Measurements from ENCODE around the gene DIRAS1. TPM values are rescaled to one million over a fixed set of nuclear protein-coding genes. Genes with fewer than 3 reads are reported as not detected.
"Not testable (repeated sequence)": the region's sequence is repeated elsewhere in the genome, so short reads cannot be mapped to it uniquely, and the experiment has no call there.

DIRAS1 gene
- polyA plus RNA-seq, 1 experiment, result 21.4 TPM

- H3K36me3 ChIP-seq (ENCODE audit: control insufficient read depth, insufficient read depth, low read length), result no peaks in the 10 kb centered on the region
- H3K27me3 ChIP-seq (ENCODE audit: control insufficient read depth, insufficient read depth, low read length), result peaks cover 4% of the 10 kb centered on the region
- POLR2A ChIA-PET, result no interaction called here
- no peak for TF ChIP-seq CTCF (IDR thresholded peaks at IDR 0.05; ENCODE audit: insufficient read depth, low read depth, low read length)
- no peak overlapping the region for H3K4me3 ChIP-seq (ENCODE audit: low read depth, low read length)
- CTCF ChIA-PET, result no interaction called here
- DNase-seq (ENCODE audit: low read depth), result no peak
Measured at GRCh38 chr19:2676823-2677222, 44.3 kb downstream of the DIRAS1 start.

GRCh38 chr19:2675892-2676291 is 45.3 kb downstream of the DIRAS1 start:
- CTCF ChIA-PET, result no interaction called here
- Histone ChIP-seq H3K36me3 (ENCODE audit: control insufficient read depth, insufficient read depth, low read length) (no peaks in the 10 kb centered on the region), H3K4me3 (ENCODE audit: low read depth, low read length) (no peak overlapping the region), H3K27me3 (ENCODE audit: control insufficient read depth, insufficient read depth, low read length) (peaks cover 4% of the 10 kb centered on the region)
- no peak for TF ChIP-seq CTCF (IDR thresholded peaks at IDR 0.05; ENCODE audit: insufficient read depth, low read depth, low read length)
- POLR2A ChIA-PET, result no interaction called here
- DNase-seq (ENCODE audit: low read depth), result no peak

- Histone ChIP-seq H3K36me3 (ENCODE audit: control insufficient read depth, insufficient read depth, low read length) (no peaks in the 10 kb centered on the region), H3K27me3 (ENCODE audit: control insufficient read depth, insufficient read depth, low read length) (no peaks in the 10 kb centered on the region), H3K4me3 (ENCODE audit: low read depth, low read length) (no peak overlapping the region)
- ChIA-PET POLR2A (no interaction called here), CTCF (no interaction called here)
- no peak for DNase-seq (ENCODE audit: low read depth)
- no peak for TF ChIP-seq CTCF (IDR thresholded peaks at IDR 0.05; ENCODE audit: insufficient read depth, low read depth, low read length)
Measured at GRCh38 chr19:2670217-2670616, 51.0 kb downstream of the DIRAS1 start.

GRCh38 chr19:2668175-2668763 is 52.9 kb downstream of the DIRAS1 start:
- ChIA-PET CTCF (no interaction called here), POLR2A (no interaction called here)
- no peak for DNase-seq (ENCODE audit: low read depth)
- TF ChIP-seq CTCF (IDR thresholded peaks at IDR 0.05; ENCODE audit: insufficient read depth, low read depth, low read length), result no peak
- Histone ChIP-seq H3K4me3 (ENCODE audit: low read depth, low read length) (no peak overlapping the region), H3K36me3 (ENCODE audit: control insufficient read depth, insufficient read depth, low read length) (no peaks in the 10 kb centered on the region), H3K27me3 (ENCODE audit: control insufficient read depth, insufficient read depth, low read length) (no peaks in the 10 kb centered on the region)

GRCh38 chr19:2667349-2667748 is 53.8 kb downstream of the DIRAS1 start:
- POLR2A ChIA-PET; H3K27me3 ChIP-seq (ENCODE audit: control insufficient read depth, insufficient read depth, low read length); CTCF ChIA-PET; H3K36me3 ChIP-seq (ENCODE audit: control insufficient read depth, insufficient read depth, low read length); H3K4me3 ChIP-seq (ENCODE audit: low read depth, low read length); DNase-seq (ENCODE audit: low read depth): not testable (repeated sequence)

GRCh38 chr19:2666344-2666994 is 54.7 kb downstream of the DIRAS1 start:
- Histone ChIP-seq H3K36me3 (ENCODE audit: control insufficient read depth, insufficient read depth, low read length) (no peaks in the 10 kb centered on the region), H3K4me3 (ENCODE audit: low read depth, low read length) (no peak overlapping the region), H3K27me3 (ENCODE audit: control insufficient read depth, insufficient read depth, low read length) (peaks cover 1% of the 10 kb centered on the region; the same call in 1 of the 2 replicates)
- no peak for TF ChIP-seq CTCF (IDR thresholded peaks at IDR 0.05; ENCODE audit: insufficient read depth, low read depth, low read length)
- ChIA-PET CTCF (interaction anchor here (1.1 kb wide), 1 partner anchor 83 kb away, joined by 3 read pairs; no protein-coding TSS in a partner anchor), POLR2A (no interaction called here)
- DNase-seq (ENCODE audit: low read depth), result no peak
